GM19452 (cell line): ENCODE results near the gene NXPE3.

Experiments used
- ATAC-seq: cut with Tn5 transposase; IDR thresholded peaks from one replicate; pipeline ENCODE4 v1.9.1; 2021; ENCODE audit not compliant: unreplicated experiment

The NXPE3 gene

GRCh38 chr3:101802179-101802578 lies 23.2 kb downstream of the NXPE3 start:
- ATAC-seq: no peak

GRCh38 chr3:101803173-101803782 lies 24.3 kb downstream of the NXPE3 start:
- peak; percentile 98 for ATAC-seq

- ATAC-seq: no peak
Measured at GRCh38 chr3:101803939-101804338, 24.9 kb downstream of the NXPE3 start.

- no peak for ATAC-seq
Measured at GRCh38 chr3:101806491-101806890, 27.5 kb downstream of the NXPE3 start.

- ATAC-seq: peak; percentile 58
Measured at GRCh38 chr3:101807888-101808287, 28.9 kb downstream of the NXPE3 start.

GRCh38 chr3:101809178-101810021 lies 30.4 kb downstream of the NXPE3 start:
- no peak for ATAC-seq

- no peak for ATAC-seq
Measured at GRCh38 chr3:101810022-101810418, 31.0 kb downstream of the NXPE3 start.

- no peak for ATAC-seq
Measured at GRCh38 chr3:101811875-101812274, 32.9 kb downstream of the NXPE3 start.

- no peak for ATAC-seq
Measured at GRCh38 chr3:101812895-101813294, 33.9 kb downstream of the NXPE3 start.

- no peak for ATAC-seq
Measured at GRCh38 chr3:101813817-101814440, 34.9 kb downstream of the NXPE3 start.

GRCh38 chr3:101814835-101815234 lies 35.8 kb downstream of the NXPE3 start:
- ATAC-seq: no peak

GRCh38 chr3:101816215-101817149 lies 37.5 kb downstream of the NXPE3 start:
- ATAC-seq: no peak

- ATAC-seq: no peak
Measured at GRCh38 chr3:101817992-101818391, 39.0 kb downstream of the NXPE3 start.

- peak; percentile 52 for ATAC-seq
Measured at GRCh38 chr3:101819649-101820206, 40.7 kb downstream of the NXPE3 start.

GRCh38 chr3:101821503-101821902 lies 42.5 kb downstream of the NXPE3 start:
- no peak for ATAC-seq

GRCh38 chr3:101823525-101823924 lies 44.5 kb downstream of the NXPE3 start:
- no peak for ATAC-seq

- no peak for ATAC-seq
Measured at GRCh38 chr3:101824702-101825101, 45.7 kb downstream of the NXPE3 start.

- ATAC-seq: no peak
Measured at GRCh38 chr3:101825904-101826445, 47.0 kb downstream of the NXPE3 start.

- ATAC-seq: peak; percentile 80
Measured at GRCh38 chr3:101827211-101828174, 48.5 kb downstream of the NXPE3 start.
